Activated CD4-positive, alpha-beta memory T cell treated with anti-CD3 and anti-CD28 coated beads for 36 hours (primary cell): ENCODE results near the gene GRHPR. TPM values are rescaled to one million over a fixed set of nuclear protein-coding genes. Genes with fewer than 3 reads are reported as not detected.
A peak's percentile ranks its signal among the peaks of the same experiment; 100 is the strongest.
"Not testable (repeated sequence)": the region's sequence is repeated elsewhere in the genome, so short reads cannot be mapped to it uniquely, and the experiment has no call there.

Source experiments
- CTCF ChIA-PET: fragments of 350-600 bp; sonication (Branson Sonifier 250); formaldehyde crosslinking; loops from one replicate; lab custom pipeline; 2021; ENCODE audit warnings: antibody characterized with exemption, inconsistent platforms; lab: Charles Lee
- POLR2A ChIA-PET: fragments of 350-600 bp; sonication (Branson Sonifier 250); formaldehyde crosslinking; loops from one replicate; lab custom pipeline; 2021; ENCODE audit warnings: antibody characterized with exemption; lab: Charles Lee
- DNase-seq: peaks from one replicate; pipeline ENCODE4 v3.0.0-alpha.2; 2020
- H3K27ac Mint-ChIP-seq: one replicate; pipeline ENCODE4 v1.8.0; 2021; ENCODE audit warnings: mixed read lengths
- H3K27me3 Mint-ChIP-seq: one replicate; pipeline ENCODE4 v1.8.0; 2021; ENCODE audit warnings: mixed read lengths
- H3K36me3 Mint-ChIP-seq: one replicate; pipeline ENCODE4 v1.8.0; 2021; ENCODE audit warnings: mixed read lengths
- H3K4me1 Mint-ChIP-seq: one replicate; pipeline ENCODE4 v1.8.0; 2021; ENCODE audit warnings: low read depth, mixed read lengths
- H3K4me3 Mint-ChIP-seq: one replicate; pipeline ENCODE4 v1.8.0; 2021; ENCODE audit warnings: mild to moderate bottlenecking, mixed read lengths
- H3K9me3 Mint-ChIP-seq: one replicate; pipeline ENCODE4 v1.8.0; 2021; ENCODE audit warnings: mixed read lengths
- intact Hi-C: fragments of 100-400 bp; cut with micrococcal nuclease; formaldehyde crosslinking; loops from one replicate; pipeline ENCODE4 v1.15.1; 2023
- total RNA-seq, 2 experiments: library from RNA; stranded (reverse); gene quantifications; one replicate each; pipeline ENCODE4 v1.2.3, GENCODE V29; 2021

The GRHPR gene
- total RNA-seq, 2 experiments from 2014 or later, result 84.1 to 85.0 TPM

DNA sequence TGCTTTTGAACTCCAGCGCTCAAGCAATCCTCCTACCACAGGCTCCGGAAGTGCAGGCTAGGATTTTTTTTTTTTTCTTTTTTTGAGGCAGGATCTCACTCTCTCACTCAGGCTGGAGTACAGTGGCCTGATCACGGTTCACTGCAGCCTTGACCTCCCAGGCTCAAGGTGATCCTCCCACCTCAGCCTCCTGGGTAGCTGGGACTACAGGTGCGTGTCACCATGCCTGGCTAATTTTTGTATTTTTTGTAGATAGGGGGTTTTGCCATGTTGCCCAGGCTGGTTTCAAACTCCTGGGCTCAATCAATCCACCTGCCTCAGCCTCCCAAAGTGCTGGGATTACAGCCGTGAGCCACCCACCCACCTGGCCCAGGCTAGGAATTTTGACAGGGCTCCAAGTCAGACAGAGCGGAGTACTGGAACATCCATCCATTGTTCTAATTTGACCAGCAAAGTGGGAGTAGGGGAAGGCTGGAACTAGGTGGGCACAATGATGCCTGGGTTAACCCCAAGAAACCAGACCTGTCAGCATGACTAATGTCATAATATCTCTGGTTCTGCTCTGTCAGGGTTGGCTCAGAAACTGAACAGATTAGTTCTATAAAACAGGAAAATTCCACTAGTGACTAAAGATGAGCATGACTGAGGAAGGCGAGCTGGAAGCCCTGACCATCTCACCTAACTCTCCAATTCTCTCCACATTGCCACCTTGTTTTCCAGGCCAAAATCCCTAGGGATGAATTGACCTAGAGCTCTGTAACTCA lies 33.6 kb downstream of the GRHPR start:
- H3K36me3 Mint-ChIP-seq, result no peaks in the 10 kb centered on the region
- peaks cover 46% of the 10 kb centered on the region for H3K4me1 Mint-ChIP-seq
- no peak for DNase-seq
- intact Hi-C loops, result no loop called here
- no peak overlapping the region for H3K4me3 Mint-ChIP-seq
- no peaks in the 10 kb centered on the region for H3K27me3 Mint-ChIP-seq
- H3K9me3 Mint-ChIP-seq, result no peaks in the 10 kb centered on the region
- H3K27ac Mint-ChIP-seq, result no peak overlapping the region
- ChIA-PET CTCF (interaction anchor here (1.1 kb wide), 1 partner anchor 45 kb away, joined by 3 read pairs; no protein-coding TSS in a partner anchor), POLR2A (interaction anchor here (1.6 kb wide), 1 partner anchor 10 kb away, joined by 6 read pairs; the partner anchor contains the start of gene ZBTB5)

DNA sequence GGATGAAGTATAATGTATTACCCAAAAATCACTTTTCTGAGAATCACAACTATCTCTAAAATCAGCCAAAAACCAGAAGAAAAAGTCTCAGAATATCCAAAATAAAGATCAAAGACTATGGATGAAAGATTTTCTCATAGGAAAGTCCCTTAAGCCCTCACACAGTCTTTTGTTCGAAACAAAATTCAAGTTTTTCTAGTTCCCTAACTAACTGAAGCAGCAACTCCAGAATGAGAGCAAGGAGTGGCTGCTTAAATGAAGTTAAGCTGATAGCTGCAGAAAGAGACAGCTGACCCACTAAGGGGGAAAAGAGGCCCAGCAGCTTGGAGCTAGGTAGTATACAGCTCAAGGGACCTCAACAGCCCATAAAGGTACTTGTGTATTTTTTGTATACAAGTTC lies 34.3 kb downstream of the GRHPR start:
- Mint-ChIP-seq H3K36me3 (no peaks in the 10 kb centered on the region), H3K4me3 (no peak overlapping the region), H3K4me1 (peaks cover 44% of the 10 kb centered on the region), H3K27ac (no peak overlapping the region), H3K27me3 (no peaks in the 10 kb centered on the region), H3K9me3 (no peaks in the 10 kb centered on the region)
- intact Hi-C loops, result no loop called here
- ChIA-PET POLR2A (interaction anchor here (1.6 kb wide), 1 partner anchor 9 kb away, joined by 6 read pairs; the partner anchor contains the start of gene ZBTB5), CTCF (interaction anchor here (1.1 kb wide), 1 partner anchor 46 kb away, joined by 3 read pairs; no protein-coding TSS in a partner anchor)
- no peak for DNase-seq

DNA sequence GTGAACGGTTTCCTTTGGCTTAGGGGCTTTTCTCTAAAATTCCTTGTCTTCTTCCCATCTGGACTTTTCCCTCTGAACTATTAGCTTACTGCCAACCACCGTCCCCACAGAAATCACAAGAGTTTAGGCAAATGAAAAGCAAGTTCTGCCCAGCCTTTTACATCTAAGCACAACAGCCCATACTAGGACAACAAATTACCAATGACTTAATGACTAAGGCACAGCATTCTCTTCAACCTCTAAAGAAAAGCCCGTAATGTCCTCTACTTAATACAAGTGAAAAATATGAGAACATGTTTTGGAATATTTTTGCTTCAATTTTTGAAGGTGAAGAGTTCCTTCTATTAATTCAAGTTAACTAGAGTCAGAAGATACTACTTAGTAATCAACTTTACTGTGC lies 41.5 kb downstream of the GRHPR start:
- intact Hi-C loops, result no loop called here
- peak overlapping the region; percentile 97 for H3K4me3 Mint-ChIP-seq
- H3K9me3 Mint-ChIP-seq, result no peaks in the 10 kb centered on the region
- H3K4me1 Mint-ChIP-seq, result peaks cover 29% of the 10 kb centered on the region
- ChIA-PET CTCF (no interaction called here), POLR2A (interaction anchor here (0.5 to 3.2 kb wide), 5 partner anchors 22 to 344 kb away, joined by 3 to 23 read pairs (median 4); partner anchors contain the start of genes GRHPR, POLR1E and ZCCHC7)
- peaks cover 6% of the 10 kb centered on the region for H3K36me3 Mint-ChIP-seq
- DNase-seq, result no peak
- no peaks in the 10 kb centered on the region for H3K27me3 Mint-ChIP-seq
- peak overlapping the region; percentile 95 for H3K27ac Mint-ChIP-seq

DNA sequence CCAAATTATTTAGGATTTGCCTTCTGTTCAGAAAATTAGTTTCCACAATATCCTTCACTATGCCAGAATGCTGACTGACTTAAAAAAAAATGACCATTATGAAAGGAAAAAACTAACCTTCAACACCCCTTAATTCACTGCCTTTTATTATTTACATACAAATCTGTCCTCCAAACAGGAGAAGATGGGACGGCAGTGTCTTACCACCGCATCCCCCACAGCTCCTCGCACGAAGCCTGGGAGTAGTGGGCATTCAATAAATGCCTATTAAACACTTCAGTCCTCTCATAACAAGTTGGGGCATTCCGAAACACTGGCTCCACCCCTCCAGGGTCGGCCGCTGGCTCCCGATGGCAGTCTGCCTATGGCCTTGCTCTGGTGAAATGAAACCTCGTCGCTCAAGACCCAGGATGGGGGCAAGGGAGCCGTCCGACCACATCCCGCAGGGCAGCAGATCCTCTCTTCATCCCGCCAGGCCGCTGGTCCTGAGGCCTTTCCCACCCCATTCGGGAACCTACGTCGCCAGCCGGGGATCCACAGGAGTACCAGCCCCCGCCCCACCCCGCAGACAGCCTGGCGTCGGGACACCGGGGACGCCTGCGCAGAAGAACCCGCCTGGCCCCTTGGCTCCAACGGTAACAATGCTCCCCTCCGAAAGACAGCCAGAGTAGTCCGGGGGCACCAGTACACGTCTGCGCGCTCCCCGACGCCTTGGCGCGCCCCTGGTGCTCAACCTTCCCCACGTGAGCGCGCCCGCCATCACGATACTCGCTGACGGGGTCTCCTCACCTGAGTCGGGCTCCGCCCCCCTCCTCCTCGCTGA lies 42.1 kb downstream of the GRHPR start:
- intact Hi-C loops, result loop anchor here (1.0 to 5.0 kb wide), 8 partner anchors 21 to 439 kb away; partner anchors contain the start of genes GRHPR, POLR1E, TOMM5 and ZCCHC7
- H3K36me3 Mint-ChIP-seq, result peaks cover 6% of the 10 kb centered on the region
- no peaks in the 10 kb centered on the region for H3K9me3 Mint-ChIP-seq
- peaks cover 29% of the 10 kb centered on the region for H3K4me1 Mint-ChIP-seq
- CTCF ChIA-PET, result interaction anchor here (1.9 kb wide), 2 partner anchors 17 to 53 kb away, joined by 6 read pairs; no protein-coding TSS in a partner anchor
- peak overlapping the region; percentile 95 for H3K27ac Mint-ChIP-seq
- peak; percentile 76 for DNase-seq
- H3K27me3 Mint-ChIP-seq, result no peaks in the 10 kb centered on the region
- POLR2A ChIA-PET, result interaction anchor here (0.5 to 3.2 kb wide), 8 partner anchors 8 to 344 kb away, joined by 3 to 23 read pairs (median 4); partner anchors contain the start of genes GRHPR, POLR1E and ZCCHC7
- H3K4me3 Mint-ChIP-seq, result peak overlapping the region; percentile 97

DNA sequence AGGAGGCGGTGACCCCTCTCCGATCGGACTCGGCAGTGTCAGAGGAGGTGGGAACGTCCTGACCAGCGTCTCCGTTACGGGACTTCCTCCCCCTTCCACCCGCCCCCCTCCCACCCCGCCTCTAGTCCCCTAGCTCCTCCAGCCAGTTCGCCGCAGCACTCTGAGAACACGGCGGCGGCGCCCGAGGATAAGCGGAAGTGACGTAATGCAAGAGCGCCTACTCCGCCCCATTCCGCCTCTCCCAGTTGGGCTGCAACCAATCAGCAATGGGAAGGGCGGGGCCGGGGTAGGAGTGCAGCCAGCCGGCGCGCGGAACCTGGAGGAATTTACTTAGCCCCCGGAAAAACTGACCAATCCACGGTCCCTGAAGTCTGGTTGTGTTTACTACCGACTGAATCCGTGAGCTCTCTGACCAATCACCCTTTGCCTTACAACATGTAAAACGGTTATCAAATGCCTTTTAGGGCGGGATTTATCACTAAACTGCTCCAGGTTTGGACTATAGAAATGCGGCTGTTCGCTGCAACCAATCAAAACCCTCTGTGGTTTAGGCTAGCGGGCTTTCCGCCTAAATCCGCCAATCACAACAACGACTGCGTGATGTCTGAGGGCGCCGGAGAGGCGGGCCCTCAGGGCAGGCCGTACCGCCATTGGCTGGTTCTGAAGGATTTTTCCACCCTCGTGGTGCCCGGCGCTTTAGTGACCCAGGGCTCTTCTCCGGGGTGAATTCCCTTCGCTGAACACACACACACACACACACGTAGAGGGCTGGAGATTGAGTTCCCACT lies 42.9 kb downstream of the GRHPR start, which contains the start of gene ZBTB5:
Gene ZBTB5, minus strand, starts transcription at position 202 of the 788 bp plus-strand sequence. CDS start 22,899 bp downstream, outside the sequence.
- intact Hi-C loops, result loop anchor here (1.0 to 5.0 kb wide), 8 partner anchors 20 to 438 kb away; partner anchors contain the start of genes GRHPR, POLR1E, TOMM5 and ZCCHC7
- CTCF ChIA-PET, result interaction anchor here (1.9 kb wide), 2 partner anchors 16 to 54 kb away, joined by 6 read pairs; no protein-coding TSS in a partner anchor
- H3K27ac Mint-ChIP-seq, result peak within 1 kb of the TSS; percentile 95
- peaks cover 6% of the 10 kb centered on the region for H3K36me3 Mint-ChIP-seq
- no peaks in the 10 kb centered on the region for H3K9me3 Mint-ChIP-seq
- no peaks in the 10 kb centered on the region for H3K27me3 Mint-ChIP-seq
- peaks cover 29% of the 10 kb centered on the region for H3K4me1 Mint-ChIP-seq
- peak within 1 kb of the TSS; percentile 97 for H3K4me3 Mint-ChIP-seq
- DNase-seq, result peak; percentile 99
- POLR2A ChIA-PET, result interaction anchor here (0.6 to 3.2 kb wide), 10 partner anchors 9 to 345 kb away, joined by 3 to 23 read pairs (median 4); partner anchors contain the start of genes GRHPR, POLR1E, TOMM5 and ZCCHC7

DNA sequence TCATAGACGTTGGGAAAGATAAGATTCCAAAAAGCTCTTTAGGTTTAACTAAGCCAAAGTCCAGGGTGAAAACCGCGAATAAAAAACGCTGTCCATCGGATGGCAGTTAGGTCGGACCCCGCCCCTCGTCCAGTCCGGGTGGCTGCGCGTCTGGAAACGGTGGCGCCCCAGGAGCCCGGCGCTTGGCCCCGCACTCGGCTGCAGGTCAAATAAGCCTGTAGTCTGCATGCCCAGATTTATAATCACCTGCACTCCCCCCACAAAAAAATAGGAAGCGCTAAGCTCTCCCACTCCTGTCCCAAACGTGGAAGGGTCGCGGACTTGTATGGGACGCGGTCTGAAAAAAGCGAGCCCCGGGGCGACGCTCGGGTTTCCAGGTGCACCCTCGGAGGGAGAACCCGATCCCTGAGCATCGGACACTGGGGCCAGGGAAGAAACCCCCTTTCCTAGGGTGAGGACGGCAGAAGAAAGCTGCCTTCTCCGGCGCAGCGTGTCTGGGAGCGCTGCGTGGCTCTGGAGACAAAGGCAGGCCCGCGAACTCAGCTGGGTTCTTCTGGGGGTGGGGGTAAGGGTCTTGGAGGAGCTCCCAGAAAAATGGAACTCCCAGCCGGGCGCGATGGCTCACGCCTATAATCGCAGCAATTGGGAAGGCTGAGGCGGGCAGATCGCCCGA lies 43.7 kb downstream of the GRHPR start:
- H3K27me3 Mint-ChIP-seq, result no peaks in the 10 kb centered on the region
- H3K36me3 Mint-ChIP-seq, result peaks cover 6% of the 10 kb centered on the region
- peak overlapping the region; percentile 97 for H3K4me3 Mint-ChIP-seq
- H3K27ac Mint-ChIP-seq, result peak overlapping the region; percentile 95
- intact Hi-C loops, result loop anchor here (5.0 kb wide), 1 partner anchor 126 kb away; the partner anchor contains the start of gene TOMM5
- ChIA-PET POLR2A (interaction anchor here (0.6 to 3.2 kb wide), 8 partner anchors 9 to 126 kb away, joined by 3 to 23 read pairs (median 4); partner anchors contain the start of genes FBXO10, POLR1E and TOMM5), CTCF (interaction anchor here (1.9 kb wide), 2 partner anchors 15 to 55 kb away, joined by 6 read pairs; no protein-coding TSS in a partner anchor)
- peaks cover 29% of the 10 kb centered on the region for H3K4me1 Mint-ChIP-seq
- no peaks in the 10 kb centered on the region for H3K9me3 Mint-ChIP-seq
- DNase-seq, result peak; percentile 43

DNA sequence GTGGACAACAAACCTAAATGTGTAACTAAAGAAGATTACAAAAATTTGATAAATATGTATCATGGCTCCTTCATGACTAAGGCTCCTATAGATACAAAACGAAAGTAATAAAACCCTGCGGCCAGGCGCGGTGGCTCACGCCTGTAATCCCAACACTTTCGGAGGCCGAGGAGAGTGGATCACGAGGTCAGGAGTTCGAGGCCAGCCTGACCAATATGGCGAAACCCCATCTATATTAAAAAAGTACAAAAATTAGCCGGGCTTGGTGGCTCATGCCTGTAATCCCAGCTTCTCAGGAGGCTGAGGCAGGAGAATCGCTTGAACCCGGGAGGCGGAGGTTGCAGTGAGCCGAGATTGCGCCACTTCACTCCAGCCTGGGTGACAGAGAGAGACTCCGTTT lies 45.0 kb downstream of the GRHPR start:
- H3K9me3 Mint-ChIP-seq, H3K36me3 Mint-ChIP-seq, H3K4me3 Mint-ChIP-seq, POLR2A ChIA-PET, H3K27me3 Mint-ChIP-seq, H3K27ac Mint-ChIP-seq, DNase-seq, CTCF ChIA-PET: not testable (repeated sequence)
- intact Hi-C loops, result loop anchor here (5.0 kb wide), 1 partner anchor 125 kb away; the partner anchor contains the start of gene TOMM5
- H3K4me1 Mint-ChIP-seq, result peaks cover 30% of the 10 kb centered on the region

DNA sequence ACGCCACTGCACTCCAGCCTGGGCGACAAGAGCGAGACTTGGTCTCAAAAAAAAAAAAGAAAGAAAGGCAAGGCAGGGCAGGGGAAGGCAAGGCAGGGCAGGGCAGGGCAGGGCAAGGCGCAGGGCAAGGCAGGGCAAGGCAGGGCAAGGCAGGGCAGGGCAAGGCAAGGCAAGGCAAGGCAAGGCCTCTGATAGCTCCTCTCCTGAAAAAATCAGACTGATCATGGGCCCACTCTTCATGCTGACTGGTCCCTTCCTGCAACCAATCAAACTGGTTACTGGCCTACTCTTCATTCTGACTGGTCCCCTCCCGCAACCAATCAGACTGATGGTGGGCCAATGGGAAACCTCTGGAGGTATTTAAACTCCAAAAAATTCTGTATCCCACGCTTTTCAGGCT lies 46.1 kb downstream of the GRHPR start:
- ChIA-PET CTCF (no interaction called here), POLR2A (no interaction called here)
- no peaks in the 10 kb centered on the region for H3K27me3 Mint-ChIP-seq
- H3K36me3 Mint-ChIP-seq, result peaks cover 4% of the 10 kb centered on the region
- peaks cover 19% of the 10 kb centered on the region for H3K4me1 Mint-ChIP-seq
- no peak for DNase-seq
- peaks cover 5% of the 10 kb centered on the region for H3K9me3 Mint-ChIP-seq
- H3K4me3 Mint-ChIP-seq, result no peak overlapping the region
- intact Hi-C loops, result loop anchor here (5.0 kb wide), 1 partner anchor 124 kb away; the partner anchor contains the start of gene TOMM5
- H3K27ac Mint-ChIP-seq, result no peak overlapping the region

DNA sequence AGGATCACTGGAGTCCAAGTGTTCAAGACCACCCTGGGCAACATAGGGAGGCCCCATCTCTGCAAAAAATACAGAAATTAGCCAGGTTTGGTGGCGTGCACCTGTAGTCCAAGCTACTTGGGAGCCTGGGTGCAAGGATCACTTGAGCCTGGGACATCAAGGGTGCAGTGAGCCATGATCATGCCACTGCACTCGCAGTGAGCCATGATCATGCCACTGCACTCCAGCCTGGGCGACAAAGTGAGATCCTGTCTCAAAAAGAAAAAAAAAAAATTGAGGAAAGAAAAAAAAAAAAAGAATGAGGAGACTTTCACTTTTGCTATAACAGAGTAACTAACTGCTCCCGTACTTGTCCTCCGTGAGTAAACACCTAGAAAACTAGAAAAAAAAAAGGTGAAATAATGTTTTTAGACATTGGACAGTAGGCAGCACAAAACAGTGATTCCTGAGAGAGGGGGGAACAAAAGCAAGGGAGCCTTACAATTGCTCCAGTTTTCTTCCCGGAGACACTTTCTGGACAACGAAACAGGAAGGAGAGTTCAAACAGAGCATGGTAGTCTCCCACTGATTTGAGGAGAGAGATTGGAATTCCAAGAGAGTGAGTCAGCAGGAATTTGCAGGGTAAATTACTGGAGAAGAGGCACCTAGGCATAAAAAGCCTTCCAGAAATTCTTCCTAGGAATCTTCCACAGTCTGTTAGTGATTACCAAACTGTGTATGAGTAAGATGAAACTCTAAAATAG lies 49.6 kb downstream of the GRHPR start:
- Mint-ChIP-seq H3K36me3 (peaks cover 5% of the 10 kb centered on the region), H3K4me3 (peak overlapping the region; percentile 28), H3K9me3 (peaks cover 19% of the 10 kb centered on the region), H3K4me1 (peaks cover 8% of the 10 kb centered on the region), H3K27ac (peak overlapping the region; percentile 5), H3K27me3 (peaks cover 6% of the 10 kb centered on the region)
- DNase-seq, result no peak
- intact Hi-C loops, result no loop called here
- CTCF ChIA-PET, result no interaction called here
- POLR2A ChIA-PET, result no interaction called here

DNA sequence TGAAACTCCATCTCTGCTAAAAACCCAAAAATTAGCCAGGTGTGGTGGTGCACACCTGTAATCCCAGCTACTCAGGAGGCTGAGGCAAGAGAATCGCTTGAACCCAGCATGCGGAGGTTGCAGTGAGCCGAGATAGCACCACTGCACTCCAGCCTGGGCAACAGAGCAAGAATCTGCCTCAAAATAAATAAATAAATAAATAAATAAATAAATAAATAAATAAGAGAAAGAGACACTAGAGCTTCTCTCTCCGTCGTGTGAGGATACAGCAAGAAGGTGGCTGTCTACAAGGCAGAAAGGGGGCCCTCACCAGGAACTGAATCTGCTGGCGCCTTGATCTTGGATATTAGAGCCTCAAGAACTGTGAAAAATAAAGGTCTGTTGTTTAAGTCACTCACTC lies 51.5 kb downstream of the GRHPR start:
- H3K36me3 Mint-ChIP-seq, DNase-seq: not testable (repeated sequence)

More for the DNA sequence above, 51.5 kb downstream of the GRHPR start:
- H3K27me3 Mint-ChIP-seq, result peaks cover 20% of the 10 kb centered on the region
- H3K27ac Mint-ChIP-seq, CTCF ChIA-PET, intact Hi-C loops, POLR2A ChIA-PET, H3K4me3 Mint-ChIP-seq, H3K4me1 Mint-ChIP-seq: not testable (repeated sequence)
- H3K9me3 Mint-ChIP-seq, result peaks cover 19% of the 10 kb centered on the region
